Activated B cell treated with CpG ODN at 0.5 μM for 24 hours (primary cell): ENCODE data around the gene NCR2. TPM values are rescaled to one million over a fixed set of nuclear protein-coding genes. Genes with fewer than 3 reads are reported as not detected.

Source experiments
- ATAC-seq: fragments of 200-7000 bp; cut with Tn5 transposase; one replicate; pipeline ENCODE4 v1.10.0; 2021; ENCODE audit warnings: low read depth, mild to moderate bottlenecking, moderate library complexity
- CTCF ChIA-PET: fragments of 350-600 bp; sonication (Branson Sonifier 250); formaldehyde crosslinking; loops from one replicate; lab custom pipeline; 2021; ENCODE audit warnings: antibody characterized with exemption; lab: Charles Lee
- POLR2A ChIA-PET: fragments of 350-600 bp; sonication (Branson Sonifier 250); formaldehyde crosslinking; loops from one replicate; lab custom pipeline; 2021; ENCODE audit warnings: antibody characterized with exemption; lab: Charles Lee
- DNase-seq: peaks from one replicate; pipeline ENCODE4 v3.0.0; 2022
- H3K27ac Mint-ChIP-seq: one replicate; pipeline ENCODE4 v1.8.0; 2020; ENCODE audit warnings: mixed read lengths
- H3K27me3 Mint-ChIP-seq: one replicate; pipeline ENCODE4 v1.8.0; 2021; ENCODE audit warnings: mixed read lengths
- H3K36me3 Mint-ChIP-seq: one replicate; pipeline ENCODE4 v1.8.0; 2021; ENCODE audit warnings: low read depth, mixed read lengths
- H3K4me1 Mint-ChIP-seq: one replicate; pipeline ENCODE4 v1.8.0; 2021; ENCODE audit warnings: mixed read lengths
- H3K4me3 Mint-ChIP-seq: one replicate; pipeline ENCODE4 v1.8.0; 2020; ENCODE audit warnings: mild to moderate bottlenecking, mixed read lengths
- H3K9me3 Mint-ChIP-seq: one replicate; pipeline ENCODE4 v1.8.0; 2020; ENCODE audit warnings: mixed read lengths
- CTCF ChIP-seq: fragments of 200-600 bp; IDR thresholded peaks from one replicate; pipeline ENCODE4 v1.8.0; 2022; ENCODE audit warnings: antibody characterized with exemption, mild to moderate bottlenecking
- intact Hi-C: fragments of 100-400 bp; cut with micrococcal nuclease; formaldehyde crosslinking; loops from one replicate; pipeline ENCODE4 v1.15.1; 2024
- total RNA-seq: library from RNA; stranded (reverse); gene quantifications from 2 replicates; pipeline ENCODE4 v1.2.3, GENCODE V29; 2022

The NCR2 gene
- total RNA-seq, 1 donor from 2014 or later, result not detected

- TF ChIP-seq CTCF, result no peak
- no peak for ATAC-seq
- peaks cover 34% of the 10 kb centered on the region for H3K4me1 Mint-ChIP-seq
- H3K9me3 Mint-ChIP-seq, result no peaks in the 10 kb centered on the region
- H3K27ac Mint-ChIP-seq, result no peak overlapping the region
- no peaks in the 10 kb centered on the region for H3K36me3 Mint-ChIP-seq
- no peak for DNase-seq
- H3K27me3 Mint-ChIP-seq, result peaks cover 64% of the 10 kb centered on the region
- POLR2A ChIA-PET, result no interaction called here
- CTCF ChIA-PET, result no interaction called here
- intact Hi-C loops, result no loop called here
- H3K4me3 Mint-ChIP-seq, result no peak overlapping the region
Observed at GRCh38 chr6:41377071-41377470, 41.7 kb downstream of the NCR2 start.

- CTCF ChIA-PET, result no interaction called here
- intact Hi-C loops, result no loop called here
- no peak for TF ChIP-seq CTCF
- ATAC-seq, result no peak
- Mint-ChIP-seq H3K27ac (no peak overlapping the region), H3K4me1 (peaks cover 16% of the 10 kb centered on the region), H3K9me3 (no peaks in the 10 kb centered on the region), H3K36me3 (no peaks in the 10 kb centered on the region), H3K4me3 (no peak overlapping the region), H3K27me3 (peaks cover 56% of the 10 kb centered on the region)
- no peak for DNase-seq
- POLR2A ChIA-PET, result no interaction called here
Observed at GRCh38 chr6:41379306-41379705, 43.9 kb downstream of the NCR2 start.

GRCh38 chr6:41386594-41386993, 51.2 kb downstream of the NCR2 start:
- H3K27me3 Mint-ChIP-seq, result peaks cover 31% of the 10 kb centered on the region
- DNase-seq, result no peak
- H3K9me3 Mint-ChIP-seq, result no peaks in the 10 kb centered on the region
- CTCF ChIA-PET, result no interaction called here
- H3K27ac Mint-ChIP-seq, result no peak overlapping the region
- POLR2A ChIA-PET, result no interaction called here
- no peaks in the 10 kb centered on the region for H3K36me3 Mint-ChIP-seq
- intact Hi-C loops, result no loop called here
- no peak overlapping the region for H3K4me3 Mint-ChIP-seq
- ATAC-seq, result no peak
- TF ChIP-seq CTCF, result no peak
- no peaks in the 10 kb centered on the region for H3K4me1 Mint-ChIP-seq

GRCh38 chr6:41392246-41392645, 56.8 kb downstream of the NCR2 start:
- no peak for DNase-seq
- no peaks in the 10 kb centered on the region for H3K36me3 Mint-ChIP-seq
- H3K4me3 Mint-ChIP-seq, result no peak overlapping the region
- no peaks in the 10 kb centered on the region for H3K4me1 Mint-ChIP-seq
- POLR2A ChIA-PET, result no interaction called here
- H3K9me3 Mint-ChIP-seq, result peaks cover 12% of the 10 kb centered on the region
- H3K27me3 Mint-ChIP-seq, result peaks cover 40% of the 10 kb centered on the region
- CTCF ChIA-PET, result interaction anchor here (1.6 kb wide), 1 partner anchor 24 kb away, joined by 3 read pairs; no protein-coding TSS in a partner anchor
- intact Hi-C loops, result no loop called here
- H3K27ac Mint-ChIP-seq, result no peak overlapping the region
- no peak for ATAC-seq
- TF ChIP-seq CTCF, result no peak

GRCh38 chr6:41396335-41396734, 60.9 kb downstream of the NCR2 start:
- Mint-ChIP-seq H3K9me3 (peaks cover 12% of the 10 kb centered on the region), H3K27me3 (peaks cover 40% of the 10 kb centered on the region), H3K27ac (no peak overlapping the region), H3K36me3 (no peaks in the 10 kb centered on the region), H3K4me3 (no peak overlapping the region), H3K4me1 (no peaks in the 10 kb centered on the region)
- no peak for ATAC-seq
- intact Hi-C loops, result no loop called here
- TF ChIP-seq CTCF, result no peak
- POLR2A ChIA-PET, result no interaction called here
- DNase-seq, result no peak
- CTCF ChIA-PET, result no interaction called here
